ENCODE results near the gene LAMC3.

LAMC3 gene

DNA sequence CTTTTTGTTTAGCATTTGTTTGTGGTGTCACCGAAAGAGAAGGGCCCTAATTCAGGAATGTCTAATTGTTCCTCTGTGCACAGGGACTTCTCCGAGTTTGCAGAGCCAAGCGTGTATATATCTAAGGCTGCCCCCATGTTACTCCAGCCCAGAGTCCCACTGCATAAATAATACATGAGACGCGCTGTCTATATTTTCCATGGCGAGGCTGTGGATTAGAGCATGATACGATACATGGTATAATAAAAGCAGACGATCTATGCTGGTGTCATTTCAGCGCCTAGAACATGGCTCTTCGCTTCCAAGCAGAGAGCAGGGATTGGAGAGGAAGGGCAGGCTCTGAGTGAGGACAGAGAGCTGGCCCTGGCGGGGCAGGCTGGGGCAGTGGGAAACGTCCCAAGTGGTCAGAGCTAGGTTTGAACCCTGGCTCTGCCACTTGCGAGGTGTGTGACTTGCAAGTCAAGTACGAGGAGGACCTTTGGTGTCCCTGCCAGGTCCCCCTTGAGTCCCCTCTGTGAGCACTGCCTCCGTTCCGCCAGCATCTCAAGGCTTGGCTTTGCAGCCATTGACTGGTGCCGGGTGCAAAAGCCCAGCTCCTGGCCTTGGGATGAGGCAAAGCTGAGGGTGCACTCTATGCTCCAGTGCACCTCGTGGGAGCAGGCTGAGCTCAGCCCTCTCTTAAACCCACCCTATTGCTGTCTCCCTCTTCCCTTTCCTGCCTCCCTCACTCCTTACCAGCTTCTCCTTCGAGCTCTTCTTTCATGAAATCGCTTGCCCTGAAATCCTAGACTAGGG is 29.2 kb upstream of the LAMC3 start:
- no peak for FAIRE-seq

DNA sequence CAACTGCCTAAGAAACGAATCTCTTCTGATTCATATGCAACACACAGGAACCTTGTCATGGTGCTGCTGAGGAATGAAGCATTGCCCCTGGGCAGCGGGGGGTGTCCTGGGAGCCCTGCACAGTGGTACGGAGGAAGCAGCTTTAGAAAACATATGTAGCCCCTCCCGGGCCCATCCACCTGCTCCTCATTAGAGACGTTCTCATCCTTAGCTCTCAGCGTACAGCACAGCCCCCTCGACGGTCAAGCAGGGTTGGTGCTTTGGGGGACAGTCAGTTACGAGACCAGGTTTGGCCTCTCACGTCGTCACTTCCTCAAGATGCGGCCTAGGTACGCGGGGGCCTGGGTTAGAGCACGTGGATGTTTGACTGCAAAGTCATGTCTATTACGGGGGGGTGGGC is 28.4 kb upstream of the LAMC3 start:
- no peak for FAIRE-seq

- no peak for FAIRE-seq
These were observed 27.8 kb upstream of the LAMC3 start for GRCh38 chr9:130981002-130981755.

GRCh38 chr9:130981756-130982137 is 27.2 kb upstream of the LAMC3 start:
- no peak for FAIRE-seq

GRCh38 chr9:130982636-130983358 is 26.2 kb upstream of the LAMC3 start:
- no peak for FAIRE-seq

- FAIRE-seq: no peak
These were observed 25.7 kb upstream of the LAMC3 start for GRCh38 chr9:130983359-130983670.

DNA sequence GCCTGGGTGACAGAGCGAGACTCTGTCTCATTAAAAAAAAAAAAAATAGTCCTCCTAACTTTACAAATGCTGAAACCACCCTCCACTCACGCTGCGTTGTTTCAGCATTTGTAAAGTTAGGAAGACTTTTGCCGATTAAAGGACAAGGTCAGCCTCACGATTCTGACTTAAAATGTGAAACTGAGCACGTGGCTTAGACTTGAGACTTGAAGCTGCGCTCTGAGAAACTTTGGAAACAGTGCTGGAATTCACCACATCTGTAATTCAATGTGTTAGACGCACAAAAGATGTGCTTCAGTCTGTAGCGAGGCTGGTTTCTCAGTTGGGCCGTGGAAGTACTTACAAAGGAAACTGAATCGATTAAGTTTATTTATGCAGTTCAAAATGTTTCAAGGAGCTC is 25.0 kb upstream of the LAMC3 start:
- FAIRE-seq: no peak

GRCh38 chr9:130984521-130984920 is 24.5 kb upstream of the LAMC3 start:
- FAIRE-seq: no peak

DNA sequence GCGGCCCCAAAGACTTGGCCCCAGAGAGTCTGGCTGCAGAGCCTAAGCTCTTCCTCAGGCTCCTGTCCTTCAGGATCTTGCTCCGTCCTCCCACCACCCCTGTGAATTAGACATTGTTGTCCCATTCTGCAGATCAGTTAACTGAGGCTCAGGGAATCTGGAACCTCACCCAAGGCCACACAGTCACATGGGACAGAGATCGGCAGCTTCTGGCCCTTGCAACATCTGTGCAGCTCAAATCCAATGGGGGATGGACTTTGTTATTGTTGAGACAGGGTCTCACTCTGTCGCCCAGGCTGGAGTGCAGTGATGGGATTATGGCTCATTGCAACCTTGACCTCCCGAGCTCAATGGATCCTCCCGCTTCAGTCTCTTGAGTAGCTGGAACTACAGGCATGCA is 23.9 kb upstream of the LAMC3 start:
- FAIRE-seq: no peak

DNA sequence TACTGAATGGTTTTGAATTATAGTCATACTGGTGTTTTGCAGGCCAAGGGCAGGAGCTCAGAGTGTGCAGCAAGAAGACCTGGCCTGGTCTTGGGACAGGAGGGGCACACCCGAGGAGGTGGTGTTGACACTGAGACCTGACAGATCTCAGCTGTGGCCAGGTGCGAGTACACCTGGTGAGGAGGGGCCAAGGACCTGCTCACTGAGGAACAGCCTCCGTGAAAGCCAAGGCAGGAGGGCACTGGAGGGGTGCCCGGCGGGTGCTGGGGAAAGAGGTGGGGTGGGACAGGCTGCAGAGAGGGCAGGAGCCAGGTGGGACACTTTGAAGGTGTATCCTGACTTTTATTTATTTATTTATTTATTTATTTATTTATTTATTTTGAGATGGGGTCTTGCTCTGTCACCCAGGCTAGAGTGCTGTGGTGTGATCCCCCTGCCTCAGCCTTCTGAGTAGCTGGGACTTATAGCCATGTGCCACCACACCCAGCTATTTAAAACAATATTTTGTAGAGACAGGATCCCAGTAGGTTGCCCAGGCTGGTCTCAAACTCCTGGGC is 23.3 kb upstream of the LAMC3 start:
- no peak for FAIRE-seq

DNA sequence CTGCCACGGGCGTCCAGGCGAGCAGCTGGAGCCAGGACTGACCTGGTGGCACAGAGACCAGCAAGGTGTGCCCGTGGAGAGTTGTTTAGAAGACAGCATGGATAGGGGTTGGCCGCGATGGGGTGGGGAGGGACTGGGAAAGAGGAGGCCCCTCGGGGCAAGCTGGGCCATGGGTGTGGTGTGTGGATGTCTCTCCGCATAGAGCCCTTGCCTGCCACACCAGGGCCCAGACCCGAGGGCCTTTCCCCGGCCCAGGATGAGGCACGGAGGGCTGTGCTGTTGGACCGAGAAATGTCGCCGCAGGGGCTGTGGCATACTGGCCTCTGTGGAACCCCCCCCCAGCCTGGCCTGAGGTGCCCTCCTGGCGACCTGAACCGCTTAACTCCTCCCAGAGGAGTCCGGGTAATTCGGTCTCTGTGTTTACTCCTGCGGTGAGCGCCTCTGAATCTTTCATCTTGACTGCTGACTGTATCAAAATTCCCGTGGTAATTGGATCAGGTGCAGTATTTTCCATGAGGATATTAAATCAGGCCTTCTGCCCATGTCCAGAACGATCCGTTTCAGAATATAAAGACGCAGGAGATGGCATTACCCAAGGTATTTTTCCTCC is 22.5 kb upstream of the LAMC3 start:
- FAIRE-seq: no peak

- FAIRE-seq: no peak
These were observed 21.9 kb upstream of the LAMC3 start for GRCh38 chr9:130987054-130987453.

DNA sequence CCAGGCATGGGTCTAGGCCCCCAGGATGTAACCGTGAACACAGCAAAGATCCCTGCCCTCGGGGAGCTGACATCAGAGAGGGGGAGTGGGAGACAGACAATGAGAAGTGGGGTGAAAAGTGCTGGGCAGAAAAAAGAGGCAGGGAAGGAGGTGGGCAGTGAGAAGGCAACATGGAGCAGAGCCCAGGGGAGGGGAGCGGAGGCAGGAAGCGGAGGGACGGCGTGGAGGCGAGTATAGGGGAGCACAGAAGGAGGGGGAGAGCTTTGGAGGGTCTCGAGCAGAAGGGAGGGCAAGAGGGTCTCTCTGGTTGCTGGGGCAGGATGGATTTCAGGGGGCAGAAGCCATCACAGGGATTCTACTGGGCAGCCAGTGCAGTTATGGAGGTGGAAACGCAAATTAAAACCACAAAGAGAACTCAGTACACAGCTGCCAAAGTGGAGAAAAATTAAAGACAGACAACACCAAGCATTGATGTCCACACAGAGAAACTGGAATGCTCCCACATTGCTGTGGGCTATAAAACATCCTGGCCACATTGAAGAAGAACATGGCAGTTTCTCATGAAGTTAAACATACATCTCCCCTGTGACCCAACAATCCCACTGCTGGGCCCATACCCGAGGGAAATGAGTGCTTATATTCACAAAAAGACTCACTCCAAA is 21.1 kb upstream of the LAMC3 start:
- FAIRE-seq: no peak

DNA sequence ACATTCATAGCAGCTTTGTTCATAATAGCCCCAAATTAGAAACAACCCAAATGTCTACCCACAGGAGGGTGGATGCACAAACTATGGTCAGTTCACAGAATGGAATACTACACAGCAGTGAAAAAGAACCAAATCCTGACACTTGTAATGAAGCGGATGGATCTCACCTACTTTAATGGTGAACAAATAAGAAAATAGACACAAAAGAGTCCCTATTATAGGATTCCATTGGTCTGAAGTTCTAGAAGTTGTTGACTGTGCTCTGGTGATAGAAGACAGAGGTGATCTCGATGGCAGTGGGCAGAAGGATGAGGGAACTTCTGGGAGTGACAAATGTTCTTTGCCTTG is 20.6 kb upstream of the LAMC3 start:
- FAIRE-seq: no peak

GRCh38 chr9:130988905-130989304 is 20.1 kb upstream of the LAMC3 start:
- no peak for FAIRE-seq

DNA sequence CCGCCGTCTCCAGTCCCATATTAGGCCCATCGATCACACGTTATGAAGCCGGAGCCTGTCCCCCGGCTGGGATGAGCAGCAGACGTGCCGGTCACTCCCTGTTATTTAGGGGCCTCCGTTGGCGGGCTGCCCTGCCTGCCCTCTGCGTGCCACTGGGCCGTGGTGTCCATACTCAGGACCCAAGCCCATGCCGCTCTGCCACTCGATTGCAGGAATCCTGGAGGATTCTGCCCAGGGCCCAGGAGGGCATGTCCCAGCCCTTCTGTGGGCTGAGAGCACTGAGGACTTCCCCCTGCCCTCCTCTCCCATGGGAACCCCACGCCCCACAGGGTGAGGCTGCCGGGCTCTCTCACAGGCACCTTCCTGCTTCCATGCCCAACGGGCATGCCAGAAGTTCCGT is 19.6 kb upstream of the LAMC3 start:
- no peak for FAIRE-seq

DNA sequence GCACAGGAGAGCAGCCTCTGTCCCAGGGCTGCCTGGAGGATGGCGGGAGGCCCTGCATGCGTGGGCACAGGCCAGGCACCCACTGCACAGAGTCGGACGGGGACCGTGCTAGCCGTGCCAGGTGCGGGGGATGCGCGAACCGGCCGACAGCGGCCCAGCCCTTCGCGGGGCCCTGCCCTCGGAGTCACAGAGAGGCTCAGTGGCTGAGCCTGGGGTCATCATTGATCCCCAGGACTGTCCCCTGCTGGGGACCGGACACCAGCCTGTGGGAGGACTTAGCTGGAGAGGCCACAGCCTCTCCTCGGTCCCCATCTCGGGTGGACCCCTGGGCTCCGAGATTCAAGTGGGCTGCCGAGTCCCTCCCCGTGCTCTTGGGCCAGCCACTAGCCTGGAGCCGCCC is 19.1 kb upstream of the LAMC3 start:
- no peak for FAIRE-seq

GRCh38 chr9:130990306-130990977 is 18.5 kb upstream of the LAMC3 start:
- FAIRE-seq: no peak

DNA sequence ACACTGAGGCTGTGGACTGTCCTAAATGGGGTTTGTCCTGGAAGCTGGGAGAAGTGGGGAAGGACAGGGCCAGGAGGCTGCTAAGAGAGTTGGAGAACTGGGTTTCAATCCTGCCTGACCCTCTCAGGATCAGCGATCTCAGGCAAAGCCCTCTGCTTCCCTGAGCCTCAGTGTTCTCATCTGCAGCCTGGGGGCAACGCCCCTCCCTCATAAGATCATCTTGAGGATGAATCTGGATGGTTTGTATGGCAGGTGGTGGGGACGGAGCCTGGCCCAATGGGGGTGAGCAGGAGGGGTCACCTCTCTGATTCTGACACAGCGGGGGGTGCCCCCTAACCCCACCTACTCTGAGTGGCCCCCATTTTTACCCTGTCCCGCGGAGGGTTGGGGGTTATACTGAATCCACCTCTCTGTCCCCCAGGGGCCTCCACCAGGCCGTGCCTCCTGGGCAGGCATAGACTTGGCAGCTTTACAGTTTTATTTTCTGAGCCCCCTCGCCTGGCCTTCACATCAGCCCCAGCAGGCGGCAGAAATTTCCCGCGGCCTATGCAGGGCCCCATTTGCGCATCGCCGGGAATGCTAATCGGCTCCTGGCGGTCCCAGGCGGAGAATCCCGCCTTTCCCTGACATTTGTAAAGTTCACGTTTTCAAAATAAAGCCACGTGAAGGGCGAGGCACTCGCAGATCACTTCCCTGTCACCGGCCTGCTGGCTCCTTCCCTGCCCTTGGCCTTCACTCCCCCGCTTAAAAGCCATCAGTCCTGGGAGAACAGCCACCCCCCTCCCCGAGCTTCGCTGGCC is 17.8 kb upstream of the LAMC3 start:
- FAIRE-seq: no peak

DNA sequence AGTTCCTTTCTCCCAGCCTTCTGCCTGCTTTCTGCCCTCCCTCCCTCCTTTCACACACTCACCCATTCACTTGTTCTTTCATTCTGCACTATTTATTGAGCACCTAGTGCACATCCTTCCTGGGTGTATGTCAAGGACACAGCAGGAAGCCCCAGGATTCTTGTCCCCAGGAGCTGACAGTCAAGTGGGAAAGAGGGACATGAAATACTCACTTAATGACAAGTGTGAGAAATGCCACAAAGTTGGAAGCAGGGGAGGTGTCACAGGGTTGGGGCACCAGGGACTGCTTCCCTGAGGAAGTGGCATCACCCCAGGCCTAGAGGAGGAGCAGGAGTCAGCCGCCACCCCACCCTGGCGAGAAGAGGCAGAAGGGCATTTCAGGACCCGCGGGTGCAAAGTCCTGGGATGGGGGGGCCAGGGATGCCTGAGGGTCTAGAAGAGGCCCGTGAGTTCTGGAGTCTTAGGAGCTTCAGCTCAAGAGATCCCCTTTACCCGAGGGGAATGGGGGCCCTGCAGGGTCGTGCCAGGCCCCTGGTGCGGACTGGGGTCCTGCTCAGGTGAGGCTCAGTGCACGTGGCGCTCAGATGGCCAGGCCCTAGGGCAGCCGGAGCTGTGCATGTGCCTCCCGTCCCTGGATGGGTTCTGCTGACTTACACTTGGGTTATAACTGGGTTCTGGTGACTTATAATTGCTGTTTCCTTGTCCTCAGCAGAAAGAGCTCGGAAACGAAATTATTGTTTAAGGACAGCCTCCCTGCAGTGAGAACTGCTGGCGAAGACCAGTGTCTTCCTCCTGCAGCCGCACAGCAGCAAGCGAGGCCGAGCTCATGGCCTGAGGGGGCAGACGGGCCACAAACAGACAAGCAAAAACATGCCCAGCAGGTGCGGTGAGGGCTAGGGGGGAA is 16.9 kb upstream of the LAMC3 start:
- no peak for FAIRE-seq

All from A204.1 (cell line).